GM21723 (cell line): ENCODE data around the gene ASB1.

ENCODE experiments used
- ATAC-seq: cut with Tn5 transposase; IDR thresholded peaks from one replicate; pipeline ENCODE4 v1.9.1; 2021; ENCODE audit warnings: mild to moderate bottlenecking, moderate library complexity; ENCODE audit not compliant: unreplicated experiment

The ASB1 gene

GRCh38 chr2:238464389-238464788, 37.7 kb downstream of the ASB1 start:
- no peak for ATAC-seq

DNA sequence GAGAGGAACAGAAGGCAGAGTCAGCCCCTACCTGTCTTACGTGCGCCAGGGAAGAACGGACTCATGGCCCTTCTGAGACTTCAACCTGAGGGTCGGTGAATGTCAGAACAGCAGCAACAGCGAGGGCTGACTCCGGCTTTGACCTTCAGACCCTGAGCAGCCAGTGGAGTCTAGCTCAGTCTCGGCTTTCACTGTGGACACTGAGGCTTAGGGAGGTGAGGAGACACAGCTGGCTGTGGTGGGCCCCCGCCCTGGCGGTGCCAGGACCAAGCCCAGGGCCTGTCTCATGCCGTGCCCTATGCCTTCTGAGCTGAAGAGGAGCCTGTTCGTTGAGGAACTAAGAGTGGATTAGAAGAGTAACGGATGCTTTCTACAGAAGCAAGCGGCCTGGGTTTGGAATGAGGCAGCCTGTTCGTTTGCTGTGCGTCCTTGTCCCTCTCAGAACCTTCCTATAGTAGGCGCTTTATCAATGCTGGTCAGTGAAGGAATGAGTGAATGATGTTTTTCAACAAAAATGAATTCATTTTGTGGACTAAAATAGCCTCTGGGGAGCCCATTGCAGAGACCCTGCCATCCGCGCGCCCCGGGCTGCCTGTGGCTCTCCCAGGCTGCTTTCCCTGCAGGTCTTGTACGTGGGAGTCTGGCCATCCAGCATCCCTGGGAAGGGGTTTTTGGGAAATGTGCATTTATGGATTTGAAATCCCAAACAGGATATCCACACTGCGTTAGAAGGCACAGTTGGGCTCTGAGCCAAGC, 38.9 kb downstream of the ASB1 start:
- no peak for ATAC-seq

DNA sequence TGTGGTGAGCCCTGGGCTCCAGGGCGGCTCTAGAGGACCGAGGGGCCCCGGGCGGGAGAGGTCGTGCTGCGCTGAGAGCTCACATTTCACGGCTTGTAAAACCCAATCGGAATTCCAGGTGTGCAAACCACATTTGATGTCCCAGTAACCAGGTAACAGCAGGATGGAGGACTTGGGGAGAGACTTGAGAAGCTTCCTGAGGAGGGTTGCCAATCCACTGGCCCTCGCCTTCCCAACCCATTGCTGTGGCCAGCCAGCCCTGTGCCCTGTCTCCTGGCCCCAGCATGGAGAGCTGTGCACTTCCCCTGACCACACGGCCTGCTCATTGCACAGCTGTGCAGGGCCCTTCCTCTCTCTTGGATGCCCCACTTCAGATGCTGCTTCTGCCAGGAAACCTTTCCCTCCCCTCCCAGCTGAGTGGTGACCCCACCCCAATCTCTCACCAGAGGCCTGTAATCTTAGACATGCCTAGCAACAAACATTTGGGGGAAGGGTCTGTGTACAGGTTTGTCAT, 39.6 kb downstream of the ASB1 start:
- ATAC-seq, result no peak

- no peak for ATAC-seq
These were observed 40.3 kb downstream of the ASB1 start for GRCh38 chr2:238467062-238467461.

DNA sequence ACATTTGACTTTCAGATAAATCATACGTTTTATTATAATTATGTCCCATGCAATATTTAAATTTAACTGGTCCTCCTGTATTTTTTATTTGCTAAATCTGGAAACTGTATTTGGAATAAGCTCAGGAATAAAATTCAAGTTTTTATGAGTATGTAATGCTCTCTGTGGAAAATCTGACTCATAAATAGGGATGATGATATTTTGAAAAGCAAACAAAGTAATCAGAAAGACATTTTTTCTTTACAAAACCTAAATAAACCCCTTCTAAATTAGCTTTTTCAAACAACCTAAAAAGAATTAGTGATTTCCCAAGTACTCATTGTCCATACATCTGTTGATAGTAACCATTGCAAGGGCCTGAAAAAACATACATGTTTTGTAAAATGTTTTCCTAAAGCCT, 41.1 kb downstream of the ASB1 start:
- no peak for ATAC-seq

DNA sequence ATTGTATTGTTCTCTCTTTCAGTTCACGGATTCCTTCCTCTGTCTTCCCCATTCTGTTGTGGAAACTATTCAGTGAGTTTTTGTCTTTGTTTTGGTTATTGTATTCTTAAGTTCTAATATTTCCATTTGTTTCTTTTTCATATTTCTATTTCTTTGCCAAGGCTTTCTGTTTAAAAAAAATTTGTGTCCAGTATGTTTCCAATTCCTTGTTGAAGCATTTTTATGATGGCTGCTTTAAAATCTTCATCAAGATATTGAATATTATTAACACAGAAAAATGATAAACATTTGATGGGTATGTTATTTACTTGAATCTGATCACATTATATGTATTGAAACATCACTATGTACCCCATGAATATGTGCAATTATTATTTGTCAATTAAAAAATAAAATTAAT, 42.4 kb downstream of the ASB1 start:
- ATAC-seq, result no peak

- ATAC-seq, result no peak
These were observed 46.3 kb downstream of the ASB1 start for GRCh38 chr2:238473014-238473413.

DNA sequence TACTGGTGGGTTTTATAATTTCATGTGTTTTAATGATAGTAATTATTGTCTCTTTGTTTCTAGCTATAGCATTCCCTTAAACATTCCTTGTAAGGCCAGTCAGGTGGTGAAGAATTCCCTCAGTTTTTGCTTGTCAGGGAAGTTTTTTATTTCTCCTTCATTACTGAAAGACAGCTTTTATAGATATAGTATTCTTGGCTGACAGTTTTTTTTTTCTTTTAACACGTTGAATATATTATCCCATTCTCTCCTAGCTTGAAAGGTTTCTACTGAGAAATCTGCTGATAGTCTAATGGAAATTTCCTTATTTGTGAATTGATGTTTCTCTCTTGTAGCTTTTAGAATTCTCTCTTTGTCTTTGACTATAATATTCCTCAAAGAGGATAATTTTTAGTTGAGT, 46.8 kb downstream of the ASB1 start:
- ATAC-seq, result no peak

GRCh38 chr2:238475034-238475433, 48.3 kb downstream of the ASB1 start:
- ATAC-seq, result no peak

DNA sequence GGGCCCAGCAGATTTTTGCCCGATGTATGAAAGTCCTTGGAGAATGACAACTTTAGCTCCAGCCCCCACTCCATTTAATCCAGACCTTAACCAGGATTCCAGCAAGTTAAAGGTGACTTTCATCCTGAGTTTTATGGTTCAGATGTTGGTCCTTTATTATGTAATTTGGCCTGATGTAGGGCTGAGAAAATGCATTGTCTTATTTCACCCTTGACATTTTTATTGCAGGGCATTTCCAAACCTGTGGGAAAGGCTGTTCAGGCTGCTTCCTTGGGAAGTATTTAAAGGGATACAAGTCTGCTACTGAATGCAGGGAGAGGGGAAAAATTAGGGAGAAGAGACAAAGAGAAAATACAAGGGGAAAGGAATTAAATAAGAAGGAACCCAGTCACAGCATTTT, 48.8 kb downstream of the ASB1 start:
- no peak for ATAC-seq

GRCh38 chr2:238476258-238476657, 49.5 kb downstream of the ASB1 start:
- ATAC-seq, result no peak

GRCh38 chr2:238478216-238478615, 51.5 kb downstream of the ASB1 start:
- no peak for ATAC-seq

DNA sequence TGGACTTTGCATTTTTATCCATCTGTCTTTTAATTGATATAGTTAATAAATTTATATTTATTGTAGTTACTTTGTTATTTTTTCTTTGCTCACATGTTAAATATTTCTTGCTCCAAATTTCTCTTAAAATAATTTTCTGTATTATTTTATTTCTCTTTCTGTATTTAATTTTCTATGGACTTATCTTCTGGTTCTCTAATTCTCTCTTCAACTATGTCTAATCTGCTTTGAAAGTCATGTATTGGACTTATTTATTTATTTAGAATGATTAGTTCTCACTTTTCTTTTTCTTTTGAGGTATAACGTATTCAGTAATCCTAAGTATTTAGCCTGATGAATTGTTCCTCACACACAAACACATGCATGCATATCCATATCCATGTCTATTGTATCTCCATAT, 53.1 kb downstream of the ASB1 start:
- ATAC-seq, result no peak

DNA sequence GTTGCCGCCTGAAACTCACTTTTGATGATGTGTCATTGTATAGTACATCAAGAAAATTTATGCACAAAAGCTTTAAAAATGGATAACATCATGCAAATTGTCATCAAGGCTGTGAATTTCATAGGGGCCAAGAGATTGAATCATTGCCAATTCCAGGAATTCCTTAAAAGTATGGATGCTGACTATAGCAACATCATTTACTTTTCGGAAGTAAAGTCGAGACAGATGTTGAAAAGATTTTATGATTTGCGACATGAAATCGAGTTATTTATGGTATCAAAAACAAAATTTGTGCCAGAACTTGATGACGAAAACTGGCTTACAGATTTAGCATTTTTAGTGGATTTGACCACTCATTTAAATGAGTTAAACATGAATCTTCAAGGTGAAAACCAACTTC, 56.3 kb downstream of the ASB1 start:
- ATAC-seq, result no peak

GRCh38 chr2:238483656-238484055, 56.9 kb downstream of the ASB1 start:
- ATAC-seq, result no peak

DNA sequence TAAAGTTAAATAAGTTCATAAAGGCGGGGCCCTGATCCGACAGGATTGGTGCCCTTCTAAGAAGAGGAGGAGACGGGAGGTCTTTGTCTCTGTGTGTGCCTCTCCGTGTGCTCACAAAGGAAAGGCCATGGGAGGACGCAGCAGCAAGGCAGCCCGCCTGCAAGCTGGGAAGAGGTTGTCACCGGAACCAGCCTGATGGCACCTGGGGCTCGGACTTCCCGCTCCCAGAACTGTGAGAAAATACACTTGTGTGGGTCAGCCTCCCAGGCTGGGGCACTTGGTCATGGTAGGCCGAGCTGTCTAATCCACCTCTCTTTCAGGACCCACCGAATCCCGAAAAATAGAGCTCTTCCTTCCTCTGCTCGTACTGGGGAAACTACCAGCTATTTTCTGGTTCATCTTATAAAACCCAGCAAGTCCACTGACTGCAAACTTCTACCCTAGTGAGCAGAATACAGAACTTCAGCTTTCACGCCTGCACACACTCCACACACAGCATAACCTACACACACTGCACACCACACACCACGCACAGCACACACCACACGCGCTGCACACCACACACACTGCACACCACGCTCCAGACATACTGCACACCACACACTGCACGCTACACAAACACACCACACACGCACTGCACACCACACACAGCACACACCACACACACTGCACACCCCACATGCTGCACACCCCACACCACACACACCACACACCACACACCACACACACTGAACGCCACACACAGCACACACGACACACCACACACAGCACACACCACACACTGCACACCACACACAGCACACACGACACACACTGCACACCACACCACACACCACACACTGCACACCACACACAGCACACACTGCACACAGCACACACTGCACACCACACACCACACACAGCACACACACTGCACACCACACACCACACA, 58.1 kb downstream of the ASB1 start:
- ATAC-seq, result no peak

DNA sequence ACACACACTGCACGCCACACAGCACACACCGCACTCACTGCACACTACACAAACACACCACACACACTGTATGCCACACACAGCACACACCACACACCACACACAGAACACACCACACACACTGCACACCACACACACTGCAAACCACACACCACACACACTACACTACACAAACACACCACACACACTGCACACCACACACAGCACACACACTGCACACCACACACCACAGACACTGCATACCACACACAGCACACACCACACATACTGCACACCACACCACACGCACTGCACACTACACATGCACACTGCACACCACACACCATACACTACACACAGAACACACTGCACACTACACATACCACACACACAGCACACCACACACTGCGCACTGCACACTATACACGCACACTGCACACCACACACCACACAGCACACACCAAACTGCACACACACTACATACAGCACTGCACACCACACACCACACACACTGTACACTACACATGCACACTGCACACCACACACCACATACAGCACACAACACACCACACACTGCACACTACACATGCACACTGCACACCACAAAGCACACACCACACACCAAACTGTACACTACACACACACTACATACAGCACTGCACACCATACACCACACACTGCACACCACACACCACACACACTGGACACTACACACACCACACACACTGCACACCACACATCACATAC, 59.6 kb downstream of the ASB1 start:
- ATAC-seq, result no peak

DNA sequence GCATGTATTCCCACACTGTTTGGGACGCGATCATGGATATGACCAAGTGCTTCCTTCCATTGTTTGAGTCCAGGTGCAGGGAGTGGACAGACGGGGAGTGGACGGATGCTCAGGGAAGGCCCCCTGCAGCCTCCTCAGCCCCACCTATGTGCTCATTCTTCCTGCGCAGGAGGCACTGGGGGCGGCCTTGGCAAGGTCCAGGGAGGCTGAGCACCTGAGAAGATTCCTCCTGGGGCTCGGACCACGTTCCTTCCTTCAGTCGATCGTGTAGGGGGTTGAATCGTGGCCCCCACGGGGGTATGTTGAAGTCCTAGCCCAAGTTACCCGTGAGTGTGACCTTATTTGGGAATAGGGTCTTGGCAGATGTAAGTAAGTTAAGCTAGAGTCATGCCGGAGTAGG, 60.4 kb downstream of the ASB1 start:
- no peak for ATAC-seq

- ATAC-seq, result no peak
These were observed 61.1 kb downstream of the ASB1 start for GRCh38 chr2:238487652-238488346.

DNA sequence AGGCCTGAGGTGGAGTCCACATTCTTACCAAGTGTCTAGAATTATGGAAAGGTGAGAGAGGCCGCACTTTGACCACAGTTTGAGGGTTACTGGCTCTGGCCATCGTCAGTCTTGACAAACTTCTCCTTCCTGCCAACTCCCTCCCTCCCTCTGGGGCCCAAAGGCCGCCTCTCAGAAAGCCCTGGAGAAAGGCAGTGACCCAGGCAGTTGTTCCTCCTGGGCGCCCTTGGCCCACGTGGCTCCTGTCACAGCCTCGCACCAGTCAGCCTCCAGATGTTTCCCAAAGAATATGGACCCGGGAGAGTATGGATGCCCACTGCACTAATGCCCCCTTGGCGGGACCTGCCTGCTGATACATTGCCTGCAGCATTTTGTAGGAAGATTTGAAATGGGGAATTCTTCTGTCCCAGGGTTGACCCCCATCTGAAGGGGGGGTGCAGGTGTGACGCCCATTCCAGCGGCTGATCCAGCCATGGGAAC, 61.7 kb downstream of the ASB1 start:
- ATAC-seq, result no peak

GRCh38 chr2:238489431-238489830, 62.7 kb downstream of the ASB1 start:
- ATAC-seq, result no peak
